AG09309 (cell line): ENCODE results near the gene FXN.
"Not testable (repeated sequence)": the region's sequence is repeated elsewhere in the genome, so short reads cannot be mapped to it uniquely, and the experiment has no call there.

Experiments used
- DNase-seq: peaks from one replicate; pipeline ENCODE4 v3.0.0-alpha.2; 2010; ENCODE audit warnings: low read depth
- H3K4me3 ChIP-seq: 2 replicates; pipeline ENCODE4 v1.5.1; 2011; ENCODE audit warnings: mild to moderate bottlenecking, low read depth, low read length, moderate library complexity; ENCODE audit not compliant: control insufficient read depth
- TF ChIP-seq, protein P1 (sequence below): IDR thresholded peaks from 2 replicates; pipeline ENCODE4 v1.5.1; 2011; ENCODE audit warnings: mild to moderate bottlenecking, low read depth, low read length, inconsistent platforms; ENCODE audit not compliant: insufficient read depth, control insufficient read depth; ENCODE audit errors: missing control alignments

The FXN gene

GRCh38 chr9:69035438-69036308 is at the start of gene FXN:
Gene FXN, plus strand, starts transcription at chr9:69035752. Its CDS starts 31 bp downstream, at chr9:69035783.
- peak within 1 kb of the TSS; percentile 76 for H3K4me3 ChIP-seq
- TF ChIP-seq, protein P1, sequence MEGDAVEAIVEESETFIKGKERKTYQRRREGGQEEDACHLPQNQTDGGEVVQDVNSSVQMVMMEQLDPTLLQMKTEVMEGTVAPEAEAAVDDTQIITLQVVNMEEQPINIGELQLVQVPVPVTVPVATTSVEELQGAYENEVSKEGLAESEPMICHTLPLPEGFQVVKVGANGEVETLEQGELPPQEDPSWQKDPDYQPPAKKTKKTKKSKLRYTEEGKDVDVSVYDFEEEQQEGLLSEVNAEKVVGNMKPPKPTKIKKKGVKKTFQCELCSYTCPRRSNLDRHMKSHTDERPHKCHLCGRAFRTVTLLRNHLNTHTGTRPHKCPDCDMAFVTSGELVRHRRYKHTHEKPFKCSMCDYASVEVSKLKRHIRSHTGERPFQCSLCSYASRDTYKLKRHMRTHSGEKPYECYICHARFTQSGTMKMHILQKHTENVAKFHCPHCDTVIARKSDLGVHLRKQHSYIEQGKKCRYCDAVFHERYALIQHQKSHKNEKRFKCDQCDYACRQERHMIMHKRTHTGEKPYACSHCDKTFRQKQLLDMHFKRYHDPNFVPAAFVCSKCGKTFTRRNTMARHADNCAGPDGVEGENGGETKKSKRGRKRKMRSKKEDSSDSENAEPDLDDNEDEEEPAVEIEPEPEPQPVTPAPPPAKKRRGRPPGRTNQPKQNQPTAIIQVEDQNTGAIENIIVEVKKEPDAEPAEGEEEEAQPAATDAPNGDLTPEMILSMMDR = peak; percentile 96
- peak; percentile 38 for DNase-seq

DNA sequence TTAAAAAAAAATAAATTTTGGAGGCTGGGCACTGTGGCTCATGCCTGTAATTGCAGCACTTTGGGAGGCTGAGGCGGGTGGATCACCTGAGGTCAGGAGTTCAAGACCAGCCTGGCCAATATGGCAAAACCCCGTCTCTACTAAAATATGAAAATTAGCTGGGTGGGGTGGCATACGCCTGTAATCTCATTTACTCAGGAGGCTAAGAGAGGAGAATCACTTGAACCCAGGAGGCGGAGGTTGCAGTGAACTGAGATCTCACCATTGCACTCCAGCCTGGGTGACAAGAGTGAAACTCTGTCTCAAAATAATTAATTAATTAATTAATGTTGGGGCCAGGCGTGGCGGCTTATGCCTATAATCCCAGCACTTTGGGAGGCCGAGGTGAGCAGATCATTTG is 48.6 kb upstream of the FXN start:
- not testable (repeated sequence) for DNase-seq, H3K4me3 ChIP-seq

DNA sequence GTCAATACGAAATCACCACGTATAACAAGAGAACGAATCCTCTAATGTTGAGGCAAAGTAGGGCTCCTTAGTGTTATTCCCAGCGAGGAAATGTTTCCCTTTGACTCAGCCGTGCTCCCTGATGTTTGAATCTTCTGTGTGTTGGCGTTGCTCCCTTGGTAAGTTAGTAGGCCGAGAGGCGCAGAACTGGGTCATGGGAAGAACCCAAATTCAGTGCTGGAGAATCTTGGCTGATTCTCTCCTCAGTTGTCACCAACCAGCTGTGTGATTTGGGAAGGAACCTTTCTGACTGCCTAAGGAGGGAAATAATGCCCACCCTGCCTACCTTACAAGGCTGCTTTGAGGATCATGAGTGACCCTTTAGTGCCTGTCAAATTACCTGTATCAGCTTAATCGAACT is 44.1 kb upstream of the FXN start:
- TF ChIP-seq, protein P1 = no peak

DNA sequence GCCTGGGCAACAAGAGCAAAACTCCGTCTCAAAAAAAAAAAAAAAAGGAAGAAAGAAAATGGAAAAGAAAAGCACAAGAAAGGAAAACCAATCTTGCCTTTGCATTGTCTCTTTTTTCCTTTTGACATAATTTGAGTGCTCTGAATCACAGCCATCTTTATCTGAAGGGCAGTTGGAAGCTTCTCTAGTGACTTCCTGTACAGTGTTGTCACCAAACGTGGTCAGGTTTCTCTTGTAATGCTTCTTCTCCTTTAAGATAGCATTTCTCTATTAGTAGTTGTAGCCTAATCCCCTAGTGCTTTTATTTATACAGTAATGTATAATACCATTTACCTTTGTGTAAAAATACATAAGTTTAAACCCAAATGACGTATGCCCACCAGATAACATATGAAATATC is 39.8 kb upstream of the FXN start:
- no peak for DNase-seq
- no peak overlapping the region for H3K4me3 ChIP-seq
- TF ChIP-seq, protein P1 = no peak

More for the DNA sequence above, 44.1 kb upstream of the FXN start:
- DNase-seq = no peak
- no peak overlapping the region for H3K4me3 ChIP-seq

GRCh38 chr9:68996462-68996861 is 39.1 kb upstream of the FXN start:
- no peak overlapping the region for H3K4me3 ChIP-seq
- TF ChIP-seq, protein P1 = no peak

DNA sequence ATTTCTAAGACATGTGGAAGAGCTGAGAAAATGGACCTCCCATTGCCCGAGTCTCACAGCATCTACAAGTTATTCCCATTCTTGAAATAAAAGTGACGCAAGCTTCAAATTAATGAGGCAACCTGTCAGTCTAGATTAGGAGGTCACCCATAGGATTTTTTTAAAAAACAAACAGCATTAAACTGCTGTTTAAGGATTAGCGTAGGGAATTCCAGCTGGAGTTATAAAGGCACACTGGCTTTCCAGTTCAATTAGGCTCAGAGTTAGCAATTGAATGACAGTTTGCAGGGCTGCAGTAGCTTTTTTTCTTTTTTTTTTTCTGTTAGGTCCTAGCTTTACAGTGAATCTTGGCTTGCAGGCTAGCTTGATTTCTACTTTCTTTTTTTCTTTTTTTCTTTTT is 37.9 kb upstream of the FXN start:
- TF ChIP-seq, protein P1 = no peak
- no peak overlapping the region for H3K4me3 ChIP-seq
- DNase-seq = no peak

More at GRCh38 chr9:68996462-68996861, 39.1 kb upstream of the FXN start:
- DNase-seq = no peak

DNA sequence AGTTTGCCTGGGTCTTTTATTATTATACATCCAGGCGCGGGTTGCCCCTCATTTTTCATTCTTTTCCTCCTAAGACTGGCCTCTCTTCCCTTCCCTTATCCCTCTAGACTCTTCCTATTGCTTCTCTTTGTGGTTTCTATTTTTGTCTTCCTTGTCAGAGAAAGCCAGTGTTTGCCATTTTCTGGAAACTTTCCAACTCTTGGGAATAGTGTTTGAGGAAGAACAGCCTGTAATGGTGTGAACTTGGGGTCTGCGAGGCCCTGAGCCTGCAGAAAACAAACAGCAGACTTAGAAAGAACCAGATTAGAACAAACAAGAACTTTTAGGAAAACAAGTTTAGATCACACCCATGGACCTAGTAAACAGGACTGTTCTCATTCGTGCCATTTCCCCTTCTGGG is 37.2 kb upstream of the FXN start:
- no peak overlapping the region for H3K4me3 ChIP-seq
- TF ChIP-seq, protein P1 = no peak
- no peak for DNase-seq
